ENCODE measurements around the gene REM1.
"Not testable (repeated sequence)": the region's sequence is repeated elsewhere in the genome, so short reads cannot be mapped to it uniquely, and the experiment has no call there.

The REM1 gene, protein sequence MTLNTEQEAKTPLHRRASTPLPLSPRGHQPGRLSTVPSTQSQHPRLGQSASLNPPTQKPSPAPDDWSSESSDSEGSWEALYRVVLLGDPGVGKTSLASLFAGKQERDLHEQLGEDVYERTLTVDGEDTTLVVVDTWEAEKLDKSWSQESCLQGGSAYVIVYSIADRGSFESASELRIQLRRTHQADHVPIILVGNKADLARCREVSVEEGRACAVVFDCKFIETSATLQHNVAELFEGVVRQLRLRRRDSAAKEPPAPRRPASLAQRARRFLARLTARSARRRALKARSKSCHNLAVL

DNA sequence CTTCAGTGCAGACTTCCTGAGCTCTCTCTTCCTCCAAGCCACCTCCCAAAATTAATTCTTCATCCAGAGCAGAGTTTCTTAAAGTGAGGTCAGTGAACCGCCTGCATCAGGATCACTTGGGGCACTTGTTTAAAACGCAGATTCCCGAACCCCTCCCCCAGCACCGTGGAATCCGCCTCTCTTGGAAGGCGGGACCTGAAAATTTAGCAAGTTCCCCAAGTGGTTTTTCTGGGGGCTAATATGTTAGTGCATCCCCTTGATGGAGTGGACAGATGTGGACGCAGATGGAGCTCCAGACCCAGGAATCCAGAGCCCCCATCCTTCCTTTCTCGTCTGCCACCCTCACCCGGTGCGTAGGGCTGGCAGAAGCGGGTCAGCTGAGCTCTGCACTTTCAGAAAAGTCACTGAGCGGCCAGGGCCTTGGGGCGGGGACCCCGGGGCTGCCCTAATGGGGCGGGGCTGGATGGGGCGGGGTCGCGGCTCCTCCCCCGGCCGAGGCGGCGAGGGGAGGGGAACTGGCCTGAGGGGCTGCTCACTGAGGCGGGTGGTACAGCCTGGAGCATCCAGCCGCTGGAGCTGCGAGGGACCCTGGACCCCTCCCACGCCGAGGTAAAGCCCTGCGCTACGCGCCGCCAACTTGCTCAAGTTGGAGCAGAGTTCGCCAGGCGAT, at the start of gene REM1, which contains the start of gene DEFB124:
Gene REM1 (plus strand): TSS at position 531 of the 670 bp plus-strand sequence. CDS start 1,158 bp downstream, outside the sequence.
Gene DEFB124 (minus strand): TSS at position 370 of the 670 bp plus-strand sequence. CDS start 2,114 bp downstream, outside the sequence.
- DNase-seq: peak; percentile 60

DNA sequence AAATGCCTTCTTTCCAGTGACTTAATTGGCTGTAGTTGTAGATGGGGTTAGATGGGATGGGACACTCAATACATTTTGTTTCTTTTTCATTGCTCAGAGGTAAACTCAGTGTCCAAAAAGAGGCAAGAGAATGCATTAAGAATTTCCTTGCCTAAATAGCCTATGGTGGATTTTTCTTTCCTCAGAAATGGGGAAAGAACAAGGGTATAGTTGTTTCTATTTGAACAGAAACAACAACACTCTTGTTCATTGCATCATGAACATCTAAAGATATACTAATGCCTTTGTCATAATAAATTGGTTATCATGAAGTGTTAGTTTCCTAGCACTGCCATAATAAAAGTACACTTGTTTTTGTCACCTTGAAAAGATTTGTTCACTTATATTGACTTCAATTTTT, 49.3 kb upstream of the REM1 start:
- no peak for DNase-seq

DNA sequence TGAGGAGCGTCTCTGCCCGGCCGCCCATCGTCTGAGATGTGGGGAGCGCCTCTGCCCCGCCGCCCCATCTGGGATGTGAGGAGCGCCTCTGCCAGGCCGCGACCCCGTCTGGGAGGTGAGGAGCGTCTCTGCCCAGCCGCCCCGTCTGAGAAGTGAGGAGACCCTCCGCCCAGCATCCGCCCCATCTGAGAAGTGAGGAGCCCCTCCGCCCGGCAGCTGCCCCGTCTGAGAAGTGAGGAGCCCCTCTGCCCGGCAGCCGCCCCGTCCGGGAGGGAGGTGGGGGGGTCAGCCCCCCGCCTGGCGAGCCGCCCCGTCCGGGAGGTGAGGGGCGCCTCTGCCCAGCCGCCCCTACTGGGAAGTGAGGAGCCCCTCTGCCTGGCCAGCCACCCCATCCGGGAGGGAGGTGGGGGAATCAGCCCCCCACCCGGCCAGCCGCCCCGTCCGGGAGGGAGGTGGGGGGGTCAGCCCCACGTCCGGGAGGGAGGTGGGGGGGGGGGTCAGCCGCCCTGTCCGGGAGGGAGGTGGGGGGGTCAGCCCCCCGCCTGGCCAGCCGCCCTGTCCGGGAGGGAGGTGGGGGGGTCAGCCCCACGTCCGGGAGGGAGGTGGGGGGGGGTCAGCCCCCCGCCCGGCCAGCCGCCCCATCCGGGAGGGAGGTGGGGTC, 48.1 kb upstream of the REM1 start:
- not testable (repeated sequence) for DNase-seq

DNA sequence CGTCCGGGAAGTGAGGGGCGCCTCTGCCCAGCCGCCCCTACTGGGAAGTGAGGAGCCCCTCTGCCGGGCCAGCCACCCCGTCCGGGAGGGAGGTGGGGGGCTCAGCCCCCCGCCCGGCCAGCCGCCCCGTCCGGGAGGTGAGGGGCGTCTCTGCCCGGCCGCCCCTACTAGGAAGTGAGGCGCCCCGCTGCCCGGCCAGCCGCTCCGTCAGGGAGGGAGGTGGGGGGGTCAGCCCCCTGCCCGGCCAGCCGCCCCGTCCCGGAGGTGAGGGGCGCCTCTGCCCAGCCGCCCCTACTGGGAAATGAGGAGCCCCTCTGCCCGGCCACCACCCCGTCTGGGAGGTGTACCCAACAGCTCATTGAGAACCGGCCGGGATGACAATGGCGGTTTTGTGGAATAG, 47.5 kb upstream of the REM1 start:
- not testable (repeated sequence) for DNase-seq

DNA sequence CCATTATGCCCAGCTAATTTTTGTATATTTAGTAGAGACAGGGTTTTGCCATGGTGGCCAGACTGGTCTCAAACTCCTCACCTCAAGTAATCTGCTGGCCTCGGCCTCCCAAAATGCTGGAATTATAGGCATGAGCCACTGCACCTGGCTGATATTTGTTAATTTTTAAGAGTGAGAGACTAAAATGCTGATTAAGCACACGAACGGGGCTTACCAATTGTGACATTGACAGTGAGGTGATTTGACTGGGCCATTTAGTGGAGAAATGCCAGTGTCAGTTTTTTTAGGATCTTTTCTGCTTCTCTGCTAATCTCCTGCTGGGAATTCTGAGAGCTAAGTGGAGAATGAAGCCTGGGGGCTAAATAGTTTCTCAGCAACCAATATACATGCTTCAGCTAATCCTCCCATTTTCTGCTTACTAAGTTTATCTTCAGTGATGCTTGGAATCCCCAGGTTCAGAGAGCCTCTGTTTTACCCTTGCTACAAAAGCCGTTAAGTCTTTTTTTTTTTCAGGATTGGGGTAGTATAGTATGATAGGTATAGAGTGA, 44.4 kb upstream of the REM1 start:
- DNase-seq: no peak

DNA sequence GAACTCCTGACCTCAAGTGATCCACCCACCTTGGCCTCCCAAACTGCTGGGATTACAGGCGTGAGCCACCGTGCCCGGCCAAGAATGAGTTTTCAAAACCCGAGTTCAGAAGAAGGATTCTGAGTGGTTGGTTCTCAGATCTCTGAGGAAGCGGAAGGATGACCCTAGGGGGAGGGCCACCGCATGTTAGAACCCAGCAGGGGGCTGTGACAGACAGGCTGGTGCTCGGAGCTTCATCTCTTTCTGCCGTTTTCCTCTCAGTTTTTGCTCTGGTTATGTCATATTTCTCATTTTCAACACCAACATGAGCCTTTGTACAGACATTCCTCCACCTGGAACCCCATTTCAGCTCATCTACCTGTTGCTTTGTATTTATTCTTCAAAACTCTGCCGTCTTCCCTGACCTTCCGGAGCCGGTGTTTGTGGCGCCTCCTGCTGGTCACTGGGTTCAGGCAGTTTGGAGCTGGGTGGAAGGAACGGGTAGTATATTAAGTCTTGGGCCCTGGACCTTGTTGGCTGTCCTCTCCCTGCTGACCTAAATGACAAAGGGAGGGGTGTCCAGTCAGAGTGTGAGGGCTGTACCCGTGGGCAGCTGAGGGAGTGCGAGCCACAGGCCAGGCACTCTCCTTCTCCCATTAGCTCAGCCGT, 35.0 kb upstream of the REM1 start, which contains the start of gene DEFB123:
Gene DEFB123 (plus strand): TSS at position 621 of the 648 bp plus-strand sequence. CDS start 67 bp downstream, outside the sequence.
- DNase-seq: no peak

DNA sequence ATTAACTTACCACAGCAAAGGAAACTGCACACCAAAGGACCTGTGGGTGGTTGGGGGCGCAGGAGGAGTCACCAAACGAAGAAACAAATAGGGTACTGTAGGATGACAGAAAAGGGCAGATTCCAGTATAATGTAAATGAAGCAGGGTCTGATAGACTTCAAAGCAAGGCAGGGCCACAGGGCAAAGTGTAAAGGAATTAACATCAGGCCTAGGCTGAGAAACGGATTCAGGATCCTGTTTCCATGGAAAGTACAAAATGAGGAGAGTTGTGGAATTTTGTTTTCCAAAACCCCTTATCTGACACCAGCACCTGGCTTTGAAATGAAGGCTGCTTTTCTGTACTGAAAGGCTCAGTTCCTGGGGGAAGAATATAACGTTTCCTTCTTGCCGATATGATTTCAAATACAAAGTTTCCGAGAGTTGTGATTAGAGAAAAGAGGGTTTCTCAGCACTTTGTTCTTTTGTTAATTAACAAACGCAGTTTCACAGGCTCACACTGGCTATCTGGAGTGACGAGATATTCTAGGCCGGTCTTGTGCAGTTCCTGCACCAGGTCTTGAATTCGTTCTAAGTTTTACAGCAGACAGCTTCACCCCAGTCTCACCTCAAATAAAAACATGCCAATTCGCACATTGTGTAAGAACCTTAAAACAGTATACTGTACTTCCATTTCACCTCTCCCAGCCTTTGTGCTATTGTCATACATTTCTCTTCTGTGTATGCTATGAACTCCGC, 28.8 kb upstream of the REM1 start:
- no peak for DNase-seq

DNA sequence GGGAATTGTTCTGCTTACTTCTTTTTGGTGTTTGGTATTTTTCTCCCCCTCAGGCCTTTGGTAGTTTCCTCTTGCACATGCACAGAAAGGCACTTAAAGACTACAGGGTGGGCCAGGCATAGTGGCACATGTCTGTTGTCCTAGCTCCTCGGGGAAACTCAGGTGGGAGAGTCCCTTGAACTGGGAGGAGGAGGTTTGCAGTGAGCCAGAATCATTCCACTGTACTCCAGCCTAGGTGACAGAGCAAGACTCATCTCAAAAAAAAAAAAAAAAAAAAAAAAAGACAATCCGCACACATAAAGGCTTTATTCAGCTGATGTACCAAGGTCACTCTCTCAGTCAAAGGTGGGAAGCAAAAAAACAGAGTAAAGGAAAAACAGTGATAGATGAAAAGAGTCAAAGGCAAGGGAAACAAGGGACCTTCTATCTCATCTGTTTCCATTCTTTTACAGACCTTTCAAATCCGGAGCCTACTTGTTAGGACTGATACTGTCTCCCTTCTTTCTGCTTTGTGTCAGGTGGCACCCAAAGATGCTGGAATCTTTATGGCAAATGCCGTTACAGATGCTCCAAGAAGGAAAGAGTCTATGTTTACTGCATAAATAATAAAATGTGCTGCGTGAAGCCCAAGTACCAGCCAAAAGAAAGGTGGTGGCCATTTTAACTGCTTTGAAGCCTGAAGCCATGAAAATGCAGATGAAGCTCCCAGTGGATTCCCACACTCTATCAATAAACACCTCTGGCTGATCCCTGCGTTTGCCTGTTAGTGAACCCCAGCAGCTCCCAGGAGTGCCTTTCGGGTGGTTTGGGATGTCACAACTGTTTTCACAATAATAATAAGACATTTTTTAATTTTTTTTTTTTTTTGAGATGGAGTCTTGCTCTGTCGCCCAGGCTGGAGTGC, 25.3 kb upstream of the REM1 start:
- no peak for DNase-seq

DNA sequence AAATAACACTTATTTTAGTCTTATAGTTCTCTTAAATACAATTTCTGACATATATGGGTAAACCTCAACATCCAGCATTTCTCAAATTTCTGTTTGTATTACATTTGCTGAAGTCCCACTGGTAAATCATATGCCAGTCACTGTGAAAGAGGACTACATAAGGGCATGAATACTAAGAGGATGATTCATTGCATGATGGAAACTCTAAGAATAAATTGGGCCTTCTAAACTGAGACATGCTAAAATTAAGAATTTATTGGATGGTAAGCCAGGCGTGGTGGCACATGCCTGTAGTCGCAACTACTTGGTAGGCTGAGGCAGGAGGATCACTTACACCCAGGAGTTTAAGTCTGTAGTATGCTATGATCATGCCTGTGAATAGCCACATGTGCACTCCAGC, 22.5 kb upstream of the REM1 start:
- no peak for DNase-seq

DNA sequence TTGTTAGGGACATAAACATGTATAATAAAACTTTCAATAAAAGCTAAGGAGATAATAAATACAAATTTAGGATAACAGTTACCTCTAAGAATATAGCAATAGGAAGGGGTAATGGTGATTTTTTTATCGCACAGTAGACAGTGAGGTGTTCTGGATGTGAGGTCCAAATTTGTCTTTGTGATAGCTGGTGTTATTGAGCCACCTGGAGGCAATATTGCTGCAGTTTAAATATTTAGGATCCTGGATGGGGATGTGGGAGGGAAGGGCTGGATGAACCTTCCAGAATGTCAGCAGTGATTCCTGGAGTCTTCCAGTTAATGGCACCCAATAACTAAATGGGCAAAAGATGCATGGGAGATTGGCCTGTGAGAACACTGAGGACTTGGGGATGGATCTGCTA, 20.7 kb upstream of the REM1 start:
- no peak for DNase-seq

DNA sequence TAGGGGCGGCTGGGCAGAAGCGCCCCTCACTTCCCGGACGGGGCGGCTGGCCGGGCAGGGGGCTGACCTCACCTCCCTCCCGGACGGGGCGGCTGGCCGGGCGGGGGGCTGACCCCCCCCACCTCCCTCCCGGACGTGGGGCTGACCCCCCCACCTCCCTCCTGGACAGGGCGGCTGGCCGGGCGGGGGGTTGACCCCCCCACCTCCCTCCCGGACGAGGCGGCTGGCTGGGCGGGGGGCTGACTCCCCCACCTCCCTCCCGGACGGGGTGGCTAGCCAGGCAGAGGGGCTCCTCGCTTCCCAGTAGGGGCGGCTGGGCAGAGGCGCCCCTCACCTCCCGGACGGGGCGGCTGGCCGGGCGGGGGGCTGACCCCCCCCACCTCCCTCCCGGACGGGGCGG, 4.1 kb upstream of the REM1 start:
- DNase-seq: not testable (repeated sequence)

DNA sequence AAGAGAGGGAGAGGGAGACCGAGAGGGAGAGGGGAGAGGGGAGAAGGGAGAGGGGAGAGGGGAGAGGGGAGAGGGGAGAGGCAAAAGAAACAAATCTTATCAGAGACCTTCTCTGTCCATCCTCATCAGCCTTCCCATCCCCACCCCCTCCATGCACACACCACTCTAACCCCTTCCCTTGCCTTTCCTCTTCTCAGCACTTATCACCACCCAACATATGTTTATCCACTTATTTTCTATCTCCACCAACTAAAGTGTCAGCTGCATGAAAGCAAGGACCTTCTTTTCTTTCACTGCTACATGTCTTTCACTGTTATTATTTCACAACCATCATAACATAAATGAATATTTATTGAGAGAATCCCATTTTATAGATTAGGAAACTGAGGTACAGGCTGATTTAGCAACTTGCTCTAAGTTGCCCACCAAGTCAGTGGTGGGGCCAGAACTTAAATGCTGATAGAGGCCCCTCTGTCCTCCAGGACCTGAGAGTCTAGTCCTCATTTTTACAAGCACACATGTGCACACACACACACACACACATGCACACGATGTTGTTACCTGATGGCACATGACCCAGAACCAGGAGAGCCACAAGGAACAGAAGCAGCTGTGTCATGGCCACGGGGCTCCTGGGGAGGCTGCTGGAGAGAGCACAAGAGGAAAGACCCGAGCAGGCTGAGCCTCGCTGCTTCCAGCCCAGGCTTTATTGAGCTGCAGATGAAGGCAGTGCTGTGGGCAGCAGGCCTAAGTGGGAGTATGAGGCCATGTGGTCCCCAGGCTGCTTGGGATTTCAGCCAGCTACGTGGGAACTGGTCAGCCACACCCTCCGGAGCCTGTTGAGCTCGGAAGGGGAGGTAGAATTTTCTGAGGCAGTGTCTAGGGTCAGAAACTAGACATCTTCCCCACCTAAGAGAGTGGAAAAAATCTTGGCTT, 2.4 kb upstream of the REM1 start:
- peak; percentile 50 for DNase-seq

DNA sequence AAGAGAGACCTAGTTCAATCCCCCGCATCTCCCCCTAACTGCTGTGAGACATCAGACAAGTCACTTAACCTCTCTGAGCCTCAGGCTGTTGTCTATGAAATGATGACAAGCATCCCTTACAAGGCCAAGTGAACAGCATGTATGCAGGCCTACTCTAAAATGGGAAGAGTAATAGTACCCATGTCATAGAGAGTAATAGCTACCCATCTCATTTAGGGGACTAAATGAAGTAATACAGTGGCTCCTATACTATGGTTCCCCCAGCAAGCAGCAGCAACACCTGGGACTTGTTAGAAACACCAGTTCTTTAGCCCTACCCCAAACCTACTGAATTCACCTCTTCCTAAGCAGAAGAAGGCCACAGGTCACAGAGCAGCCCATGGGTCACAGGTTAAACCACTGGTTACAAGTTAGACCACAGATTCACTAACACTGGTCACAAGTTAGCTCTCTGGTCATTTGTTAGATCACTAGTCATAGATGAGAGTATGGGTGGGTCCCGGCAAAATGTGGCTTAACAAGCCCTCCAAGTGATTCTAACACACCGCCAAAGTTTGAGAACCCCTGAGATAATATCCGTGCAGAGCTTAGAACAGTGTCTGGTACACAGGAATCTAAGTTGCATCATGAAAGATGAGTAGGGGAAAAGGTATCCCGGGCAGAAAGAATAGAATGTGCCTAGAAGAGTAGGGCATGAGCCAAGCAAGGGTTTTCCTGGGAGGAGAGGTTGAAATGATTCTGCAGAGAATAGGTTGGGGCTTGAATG, 1.6 kb upstream of the REM1 start:
- no peak for DNase-seq

DNA sequence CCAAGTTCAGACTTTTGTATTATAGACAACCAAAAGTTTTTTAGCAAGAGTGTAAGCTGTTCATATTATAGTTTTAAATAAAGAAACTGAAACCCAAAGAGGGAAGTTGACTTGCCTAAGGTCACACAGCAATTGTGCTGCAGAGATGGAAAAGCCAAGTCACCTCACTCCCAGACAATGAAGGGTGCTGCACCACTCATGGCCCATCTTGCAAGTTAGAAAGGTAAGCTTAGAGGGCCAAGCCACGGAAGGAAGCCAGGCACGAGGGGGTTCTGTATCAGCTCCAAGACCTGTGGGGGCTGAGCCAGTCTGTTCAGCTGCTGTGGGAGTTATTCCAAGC, 1.0 kb upstream of the REM1 start:
- no peak for DNase-seq

DNA sequence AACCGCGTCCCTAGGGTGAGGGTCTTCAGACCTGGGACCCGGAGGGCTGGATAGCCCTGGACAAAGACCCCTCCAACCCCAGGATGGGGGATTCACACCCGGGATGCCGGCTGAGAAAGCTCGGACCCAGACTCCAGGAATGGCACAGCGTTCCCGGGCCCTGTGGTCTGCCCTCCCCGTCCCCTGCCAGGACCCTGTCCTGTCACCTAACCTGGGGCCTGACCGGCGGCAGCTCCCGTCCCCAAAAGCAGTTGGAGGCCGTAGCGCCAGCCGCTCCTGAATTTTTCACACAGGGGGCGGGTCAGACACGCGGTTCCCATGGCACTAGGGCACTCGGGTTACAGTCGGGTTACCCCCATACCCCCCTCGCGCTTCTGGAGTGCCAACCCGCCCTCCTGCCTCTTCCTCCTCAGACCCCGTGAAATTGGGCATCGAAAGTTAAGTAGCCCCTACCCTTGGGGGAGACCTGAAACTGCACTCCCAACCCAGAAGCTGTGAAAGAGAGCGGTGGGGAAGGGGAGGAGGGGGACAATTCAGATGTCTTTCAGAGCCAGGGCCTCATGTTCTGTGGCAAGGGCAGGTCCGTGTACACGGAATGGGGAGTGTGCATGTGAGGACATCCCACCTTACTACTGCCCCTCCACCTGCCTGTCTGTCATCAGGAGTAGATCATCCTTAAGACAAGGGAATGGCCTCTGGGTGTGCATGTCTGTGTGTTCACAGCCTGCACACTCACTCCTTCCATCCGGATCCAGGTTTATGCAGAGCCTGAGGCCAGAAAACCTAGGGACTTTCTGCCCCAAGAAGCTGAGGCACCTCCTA, 595 bp downstream of the REM1 start:
- no peak for DNase-seq

DNA sequence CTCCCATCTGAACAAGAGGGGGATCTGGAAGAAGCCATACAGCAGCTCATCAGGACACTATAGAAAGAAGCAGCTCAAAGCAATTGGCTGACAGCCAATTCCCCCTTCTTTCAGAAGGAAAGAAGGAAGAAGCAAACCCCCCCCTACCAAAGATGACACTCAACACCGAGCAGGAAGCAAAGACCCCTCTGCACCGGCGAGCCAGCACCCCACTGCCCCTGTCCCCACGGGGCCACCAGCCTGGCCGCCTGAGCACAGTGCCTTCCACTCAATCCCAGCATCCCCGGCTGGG, 1.2 kb downstream of the REM1 start:
- no peak for DNase-seq

DNA sequence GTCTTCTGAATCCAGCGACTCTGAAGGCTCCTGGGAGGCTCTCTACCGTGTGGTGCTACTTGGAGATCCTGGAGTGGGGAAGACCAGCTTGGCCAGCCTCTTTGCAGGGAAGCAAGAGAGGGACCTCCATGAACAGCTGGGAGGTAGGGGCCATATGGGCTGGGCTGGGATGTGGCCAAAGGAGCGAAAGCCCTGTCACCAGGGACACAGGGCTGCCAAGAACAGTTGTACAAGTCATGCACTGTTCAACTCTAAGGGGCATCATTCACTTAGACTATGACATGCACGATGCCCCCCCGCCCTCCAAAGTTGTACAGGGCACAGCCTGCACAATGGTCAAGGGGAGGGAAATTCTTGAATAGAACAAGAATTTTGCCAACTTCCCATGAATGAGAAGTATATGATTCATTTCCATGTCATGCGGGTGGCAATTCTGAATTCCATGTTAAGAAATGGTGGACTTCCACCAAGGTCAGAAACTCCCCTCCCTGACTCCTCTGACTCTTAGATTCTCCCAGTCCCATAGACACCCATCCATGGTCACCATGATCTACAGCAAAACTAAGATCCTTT, 1.6 kb downstream of the REM1 start:
- no peak for DNase-seq

DNA sequence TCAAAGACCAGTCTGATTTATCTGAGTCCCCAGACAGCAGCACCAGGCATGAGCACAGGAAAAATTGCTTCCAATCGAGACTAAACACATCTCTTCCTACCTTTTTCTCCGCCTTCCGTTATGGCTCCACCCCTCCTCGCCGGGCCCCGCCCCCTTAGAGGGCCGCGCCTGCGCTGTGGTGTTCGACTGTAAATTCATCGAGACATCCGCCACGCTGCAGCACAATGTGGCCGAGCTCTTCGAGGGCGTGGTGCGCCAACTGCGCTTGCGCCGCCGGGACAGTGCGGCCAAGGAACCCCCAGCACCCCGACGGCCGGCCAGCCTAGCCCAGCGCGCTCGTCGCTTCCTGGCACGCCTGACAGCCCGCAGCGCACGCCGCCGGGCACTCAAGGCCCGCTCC, 8.9 kb downstream of the REM1 start:
- DNase-seq: peak; percentile 79
